HepG2 (cell line): ENCODE results near the gene LSM14B. TPM values are rescaled to one million over a fixed set of nuclear protein-coding genes. Genes with fewer than 3 reads are reported as not detected.

Source experiments
- ATAC-seq: fragments of 200-7000 bp; cut with Tn5 transposase; 3 replicates; pipeline ENCODE4 v1.9.1; 2020; ENCODE audit warnings: mild to moderate bottlenecking, moderate library complexity
- BruUV-seq: library from RNA; stranded (reverse); fragments of 400-500 nt; replicated peaks from 2 replicates; lab custom pipeline; 2021; lab: Mats Ljungman, UMichigan
- CTCF ChIA-PET: fragments of 300-600 bp; formaldehyde crosslinking; extraction: SDS; loops from one replicate; lab custom pipeline; 2021; ENCODE audit warnings: low total read pairs, inconsistent platforms, low intra/inter-chr PET ratio; lab: Yijun Ruan, JAX
- POLR2A ChIA-PET: fragments of 350-600 bp; sonication (Branson Sonifier 250); formaldehyde crosslinking; loops from one replicate; lab custom pipeline; 2020; ENCODE audit warnings: antibody characterized with exemption, inconsistent platforms; lab: Yijun Ruan, JAX
- DNase-seq: peaks from one replicate; pipeline ENCODE4 v3.0.0-alpha.2; 2015; ENCODE audit warnings: low spot score
- FAIRE-seq: peaks from 3 replicates; lab custom pipeline; 2011; peaks lifted over from hg19 to GRCh38; lab: Jason Lieb, UNC
- H2AFZ ChIP-seq: one replicate; pipeline ENCODE4 v1.6.1; 2011; ENCODE audit warnings: low read length, inconsistent platforms
- H3K27ac ChIP-seq: fragments of 300-600 bp; 3 replicates; pipeline ENCODE4 v1.8.0; 2011; ENCODE audit warnings: mixed run types, mild to moderate bottlenecking, mixed read lengths, low read length, inconsistent platforms; ENCODE audit not compliant: insufficient read depth; ENCODE audit errors: extremely low read length
- H3K27me3 ChIP-seq, 2 experiments: fragments of 200-600 bp in 1 of 2; 2 replicates in 1 of 2; 3 replicates in 1 of 2; pipeline versions ENCODE4 v1.6.0 to v1.8.0; 2011; ENCODE audit warnings: low read length in 2 of 2, mild to moderate bottlenecking in 2 of 2, moderate library complexity in 2 of 2, inconsistent platforms in 1 of 2; ENCODE audit not compliant: insufficient read depth in 2 of 2, control insufficient read depth in 1 of 2
- H3K36me3 ChIP-seq, 2 experiments: fragments of 200-600 bp in 1 of 2; replicated peaks in 1 of 2; 2 replicates in 1 of 2; 3 replicates in 1 of 2; pipeline versions ENCODE4 v1.5.1 to v1.8.0; 2011; ENCODE audit warnings: low read length in 2 of 2, inconsistent platforms in 1 of 2; ENCODE audit not compliant: insufficient read depth in 2 of 2, control insufficient read depth in 1 of 2
- H3K4me1 ChIP-seq: 2 replicates; pipeline ENCODE4 v1.5.1; 2012; ENCODE audit warnings: low read length, inconsistent platforms; ENCODE audit not compliant: insufficient read depth
- H3K4me2 ChIP-seq: 2 replicates; pipeline ENCODE4 v1.6.0; 2011; ENCODE audit warnings: low read depth, low read length, inconsistent platforms
- H3K4me3 ChIP-seq, 3 experiments: fragments of 200-600 bp in 1 of 3; sonication (generic), shearing (Covaris generic) in 1 of 3; replicated peaks in 1 of 3; 2 replicates each; pipeline ENCODE4 v1.5.1; 2011 to 2016; ENCODE audit warnings: low read length in 3 of 3, inconsistent platforms in 2 of 3, low read depth in 2 of 3, mild to moderate bottlenecking in 2 of 3, control low read depth in 1 of 3, mixed read lengths in 1 of 3; ENCODE audit not compliant: insufficient read depth in 1 of 3
- H3K79me2 ChIP-seq: one replicate; pipeline ENCODE4 v1.6.1; 2011; ENCODE audit warnings: low read length, inconsistent platforms; ENCODE audit not compliant: insufficient read depth
- H3K9ac ChIP-seq: 2 replicates; pipeline ENCODE4 v1.6.0; 2011; ENCODE audit warnings: mild to moderate bottlenecking, low read depth, low read length, inconsistent platforms; ENCODE audit not compliant: insufficient read depth
- H3K9me3 ChIP-seq: 2 replicates; pipeline ENCODE4 v1.5.1; 2012; ENCODE audit warnings: mild to moderate bottlenecking, low read length
- H4K20me1 ChIP-seq: 2 replicates; pipeline ENCODE4 v1.6.0; 2011; ENCODE audit warnings: inconsistent platforms, mild to moderate bottlenecking, low read length, moderate library complexity; ENCODE audit not compliant: insufficient read depth
- ARNT2 ChIP-seq: sonication (generic); formaldehyde crosslinking; IDR thresholded peaks from 2 replicates; pipeline ENCODE4 v1.8.0; 2022; ENCODE audit warnings: mild to moderate bottlenecking, low read depth, missing genetic modification reagents, moderate library complexity
- CREBL2 ChIP-seq: sonication (generic); formaldehyde crosslinking; IDR thresholded peaks from 2 replicates; pipeline ENCODE4 v1.8.1; 2023; ENCODE audit warnings: missing genetic modification reagents, mild to moderate bottlenecking, borderline replicate concordance
- FOXO1 ChIP-seq: sonication (generic); formaldehyde crosslinking; IDR thresholded peaks from 2 replicates; pipeline ENCODE4 v1.4.0; 2020; ENCODE audit warnings: missing genetic modification reagents
- MXD1 ChIP-seq: sonication (generic); formaldehyde crosslinking; IDR thresholded peaks from 2 replicates; pipeline ENCODE4 v1.4.0; 2020; ENCODE audit warnings: mild to moderate bottlenecking, missing genetic modification reagents
- MXD4 ChIP-seq: IDR thresholded peaks from 2 replicates; pipeline ENCODE4 v1.6.1; 2016; ENCODE audit warnings: mild to moderate bottlenecking, missing biosample characterization, missing genetic modification reagents
- NFKB2 ChIP-seq: sonication (generic); formaldehyde crosslinking; IDR thresholded peaks from 2 replicates; pipeline ENCODE4 v1.4.0; 2020; ENCODE audit warnings: missing genetic modification reagents, borderline replicate concordance
- POLR2AphosphoS2 ChIP-seq: IDR thresholded peaks from 2 replicates; pipeline ENCODE4 v1.6.1; 2011; ENCODE audit warnings: low read depth, low read length, improper control_type of control experiment
- RBM22 ChIP-seq: fragments of 200-400 bp; formaldehyde crosslinking; optimal IDR thresholded peaks from 2 replicates; pipeline ENCODE3; 2017; ENCODE audit warnings: mild to moderate bottlenecking, low read length, moderate library complexity
- SNAPC5 ChIP-seq: sonication (generic); formaldehyde crosslinking; IDR thresholded peaks from 2 replicates; pipeline ENCODE4 v1.8.1; 2023; ENCODE audit warnings: mild to moderate bottlenecking, missing genetic modification reagents, borderline replicate concordance
- ZBTB3 ChIP-seq: sonication (generic); formaldehyde crosslinking; IDR thresholded peaks from 2 replicates; pipeline ENCODE4 v1.4.0; 2020; ENCODE audit warnings: low read depth, mild to moderate bottlenecking, moderate library complexity, missing genetic modification reagents, borderline replicate concordance
- ZBTB38 ChIP-seq: sonication (generic); formaldehyde crosslinking; IDR thresholded peaks from 2 replicates; pipeline ENCODE4 v1.5.1; 2020; ENCODE audit warnings: mild to moderate bottlenecking, missing genetic modification reagents
- ZNF350 ChIP-seq: sonication (generic); formaldehyde crosslinking; IDR thresholded peaks from 2 replicates; pipeline ENCODE4 v1.4.0; 2020; ENCODE audit warnings: mild to moderate bottlenecking, low read depth, missing genetic modification reagents, borderline replicate concordance
- ZNF605 ChIP-seq: sonication (generic); formaldehyde crosslinking; IDR thresholded peaks from 2 replicates; pipeline ENCODE4 v1.8.0; 2022; ENCODE audit warnings: mild to moderate bottlenecking, missing genetic modification reagents
- ZNF646 ChIP-seq: sonication (generic); formaldehyde crosslinking; IDR thresholded peaks from 2 replicates; pipeline ENCODE4 v1.9.0; 2021; ENCODE audit warnings: mild to moderate bottlenecking, missing genetic modification reagents
- ZNF660 ChIP-seq: sonication (generic); formaldehyde crosslinking; IDR thresholded peaks from 2 replicates; pipeline ENCODE4 v1.5.1; 2020; ENCODE audit warnings: mild to moderate bottlenecking, low read depth, missing genetic modification reagents, borderline replicate concordance
- ZNF839 ChIP-seq: sonication (generic); formaldehyde crosslinking; IDR thresholded peaks from 2 replicates; pipeline ENCODE4 v1.4.0; 2020; ENCODE audit warnings: missing genetic modification reagents, mild to moderate bottlenecking, borderline replicate concordance
- WGBS: methylation state at CpG from one replicate; pipeline ENCODE4 v1.1.6; 2017; ENCODE audit warnings: low lambda C conversion rate; 5-methylcytosine and 5-hydroxymethylcytosine counted together
- in situ Hi-C: cut with HindIII; loops from 2 replicates; pipeline ENCODE4 v1.10.0; 2017; ENCODE audit warnings: low pct_unique_long_range_greater_than_20kb; ENCODE audit not compliant: extremely low pct_ligation_motif_present
- intact Hi-C: fragments of 100-400 bp; cut with micrococcal nuclease; formaldehyde crosslinking; loops from one replicate; pipeline ENCODE4 v1.10.0; 2022; ENCODE audit not compliant: unreplicated experiment
- polyA plus RNA-seq, 8 experiments: library from polyadenylated mRNA; depleted of rRNA in 3 of 8; stranded (reverse) in 7 of 8; unstranded in 1 of 8; fragments of >200 nt; fragmentation: Illumina TruSeq in 4 of 8; extraction: Trizol in 4 of 8; gene quantifications; 2 replicates each; pipeline versions ENCODE4 v1.2.1 to v1.2.3, GENCODE V29; 2011 to 2016; ENCODE audit warnings: low read depth in 4 of 8, missing spikeins in 1 of 8, mixed read lengths in 1 of 8; ENCODE audit not compliant: insufficient read depth in 1 of 8
- total RNA-seq, 5 experiments: library from RNA; depleted of rRNA; stranded (reverse); fragments of >200 nt; fragmentation: Illumina TruSeq; extraction: Trizol; gene quantifications; 2 replicates each; pipeline ENCODE4 v1.2.3, GENCODE V29; 2016; ENCODE audit warnings: low read depth in 1 of 5

The LSM14B gene
- total and polyA plus RNA-seq, 2 of the 13 experiments (the other 11 are each of a cell fraction or from before 2014, with no cell fraction given), result 43.3 to 79.2 TPM

GRCh38 chr20:62164879-62165761, 42.8 kb downstream of the LSM14B start:
- intact Hi-C loops, result no loop called here
- TF ChIP-seq RBM22 (peak; percentile 13), ARNT2 (CRISPR knock-in tag) (no peak), NFKB2 (CRISPR knock-in tag) (peak; percentile 16; the same call in 1 of the 2 replicates), ZBTB38 (CRISPR knock-in tag) (0 out of 2 replicates have a peak, but pooled peaks have one; percentile 27), POLR2AphosphoS2 (0 out of 2 replicates have a peak, but pooled peaks have one; percentile 20), SNAPC5 (no peak), ZBTB3 (no peak), FOXO1 (no peak), CREBL2 (CRISPR knock-in tag) (no peak), ZNF605 (CRISPR knock-in tag) (no peak), MXD4 (CRISPR knock-in tag) (no peak), ZNF839 (CRISPR knock-in tag) (no peak), ZNF660 (CRISPR knock-in tag) (no peak), ZNF646 (no peak), ZNF350 (CRISPR knock-in tag) (no peak), MXD1 (CRISPR knock-in tag) (peak; percentile 42; the same call in 1 of the 2 replicates)

More at GRCh38 chr20:62164879-62165761, 42.8 kb downstream of the LSM14B start:
- Histone ChIP-seq H3K4me1 (no peaks in the 10 kb centered on the region), H3K27me3 (no peaks in the 10 kb centered on the region), H3K36me3 (peaks cover 69 to 84% of the 10 kb centered on the region in 2 experiments; a peak in 4 of 5 replicates), H3K4me2 (no peak overlapping the region), H3K4me3 (no peak overlapping the region), H2AFZ (no peak overlapping the region), H3K27ac (no peak overlapping the region), H3K79me2 (no peaks in the 10 kb centered on the region), H3K9me3 (no peaks in the 10 kb centered on the region), H4K20me1 (no peaks in the 10 kb centered on the region), H3K9ac (no peak overlapping the region)
- ChIA-PET CTCF (no interaction called here), POLR2A (no interaction called here)
- 96% methylated on average over 41 of the region's 41 CpGs for WGBS
- no TSS peak for BruUV-seq
- no peak for ATAC-seq
- in situ Hi-C loops, result no loop called here
- DNase-seq, result no peak
- FAIRE-seq, result no peak
